HL-60 (cell line): ENCODE results near the gene INPP5E.

Experiments
- DNase-seq, 2 experiments: peaks; one replicate each; pipeline ENCODE4 v3.0.0-alpha.2; 2010 to 2020; ENCODE audit warnings: low read depth in 1 of 2, low spot score in 1 of 2
- H3K27ac ChIP-seq: fragments of 250-450 bp; sonication (Bioruptor Pico); replicated peaks from 2 replicates; pipeline ENCODE4 v1.5.1; 2020; ENCODE audit warnings: mild to moderate bottlenecking, moderate library complexity
- H3K27me3 ChIP-seq: fragments of 250-450 bp; sonication (Bioruptor Pico); 2 replicates; pipeline ENCODE4 v1.5.1; 2021; ENCODE audit warnings: mild to moderate bottlenecking, moderate library complexity; ENCODE audit not compliant: insufficient read depth, poor library complexity, severe bottlenecking
- H3K4me3 ChIP-seq: replicated peaks from 2 replicates; pipeline ENCODE4 v1.5.1; 2011; ENCODE audit warnings: mild to moderate bottlenecking, control low read depth, low read length; ENCODE audit not compliant: insufficient read depth
- GABPA ChIP-seq: IDR thresholded peaks from 2 replicates; pipeline ENCODE4 v1.6.1; 2012; ENCODE audit warnings: low read depth
- POLR2AphosphoS5 ChIP-seq: IDR thresholded peaks from 2 replicates; pipeline ENCODE4 v1.6.1; 2012; ENCODE audit warnings: low read depth
- SPI1 ChIP-seq: IDR thresholded peaks from 2 replicates; pipeline ENCODE4 v1.6.1; 2012; ENCODE audit warnings: low read depth, mild to moderate bottlenecking, borderline replicate concordance
- long read RNA-seq: library from polyadenylated mRNA; unstranded; transcript quantifications from one replicate; pipeline ENCODE4 v2.0.0, GENCODE V29; 2020
- TF ChIP-seq, protein P1 (sequence below): IDR thresholded peaks from one replicate; pipeline ENCODE4 v1.5.1; 2011; ENCODE audit warnings: low read length, control low read depth, inconsistent platforms; ENCODE audit not compliant: insufficient read depth
- TF ChIP-seq, protein P2 (sequence below): IDR thresholded peaks from 2 replicates; pipeline ENCODE4 v1.6.1; 2012; ENCODE audit warnings: low read depth; ENCODE audit not compliant: insufficient replicate concordance

The INPP5E gene, protein sequence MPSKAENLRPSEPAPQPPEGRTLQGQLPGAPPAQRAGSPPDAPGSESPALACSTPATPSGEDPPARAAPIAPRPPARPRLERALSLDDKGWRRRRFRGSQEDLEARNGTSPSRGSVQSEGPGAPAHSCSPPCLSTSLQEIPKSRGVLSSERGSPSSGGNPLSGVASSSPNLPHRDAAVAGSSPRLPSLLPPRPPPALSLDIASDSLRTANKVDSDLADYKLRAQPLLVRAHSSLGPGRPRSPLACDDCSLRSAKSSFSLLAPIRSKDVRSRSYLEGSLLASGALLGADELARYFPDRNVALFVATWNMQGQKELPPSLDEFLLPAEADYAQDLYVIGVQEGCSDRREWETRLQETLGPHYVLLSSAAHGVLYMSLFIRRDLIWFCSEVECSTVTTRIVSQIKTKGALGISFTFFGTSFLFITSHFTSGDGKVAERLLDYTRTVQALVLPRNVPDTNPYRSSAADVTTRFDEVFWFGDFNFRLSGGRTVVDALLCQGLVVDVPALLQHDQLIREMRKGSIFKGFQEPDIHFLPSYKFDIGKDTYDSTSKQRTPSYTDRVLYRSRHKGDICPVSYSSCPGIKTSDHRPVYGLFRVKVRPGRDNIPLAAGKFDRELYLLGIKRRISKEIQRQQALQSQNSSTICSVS
- long read RNA-seq, full-length matches to known transcripts, result 1 of 11 reads
- long read RNA-seq, partial matches to known transcripts, result 4 of 11 reads
- long read RNA-seq, other reads (novel, unspliced or antisense), result 6 of 11 reads

DNA sequence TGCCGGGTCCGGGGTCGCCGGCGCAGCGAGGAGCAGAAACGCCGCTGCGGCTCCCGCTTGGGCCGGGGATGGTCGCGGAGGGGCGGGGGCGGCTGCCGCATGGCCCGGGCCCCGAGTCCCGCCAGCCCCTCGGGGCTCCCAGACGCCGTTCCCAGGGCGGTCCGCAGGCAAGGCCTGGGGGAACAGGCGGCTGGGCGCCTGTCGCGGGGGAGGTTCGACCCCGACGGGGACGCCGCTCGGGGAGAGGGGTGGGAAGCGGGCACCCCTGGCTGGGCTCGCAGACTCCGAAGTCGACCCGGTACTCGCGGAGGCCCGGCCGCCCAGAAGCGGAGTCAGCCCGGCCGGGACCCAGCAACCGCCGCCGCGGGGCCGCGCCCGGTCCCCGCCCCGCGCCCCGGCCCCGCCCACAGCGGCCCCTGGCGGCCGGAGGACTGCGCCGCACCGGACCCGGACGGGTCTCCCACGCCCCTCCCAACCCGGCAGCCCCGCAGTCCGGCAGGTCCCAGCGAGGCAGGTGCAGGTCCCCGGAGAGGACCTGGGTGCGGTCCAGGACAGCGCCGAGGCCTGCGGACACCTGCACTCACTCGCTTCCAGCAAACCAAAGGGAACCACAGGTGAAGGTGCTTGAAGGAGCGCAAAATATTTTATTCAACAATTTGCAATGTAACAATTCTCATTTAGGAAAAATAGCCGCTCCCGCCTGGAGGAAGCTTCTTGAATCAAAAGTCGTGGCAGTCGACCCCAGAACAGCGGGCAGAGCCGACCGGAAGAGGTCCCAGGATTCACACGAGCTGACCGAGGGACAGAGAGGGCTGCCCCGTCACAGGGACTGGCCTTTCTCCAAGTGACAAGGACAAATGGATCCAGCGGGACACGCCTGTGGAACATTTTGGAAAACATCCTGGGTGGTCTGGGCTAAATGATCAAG lies at the start of gene INPP5E:
Gene INPP5E (minus strand): TSS at position 365 of the 928 bp plus-strand sequence. CDS start 426 bp downstream, outside the sequence.
- Histone ChIP-seq H3K4me3 (peak within 1 kb of the TSS; percentile 66), H3K27ac (peak within 1 kb of the TSS; percentile 71), H3K27me3 (no peaks in the 10 kb centered on the region)
- DNase-seq, result peak; percentile 53 to 60
- TF ChIP-seq POLR2AphosphoS5 (peak; percentile 26; the same call in 1 of the 2 replicates), SPI1 (no peak)
- TF ChIP-seq, protein P1, sequence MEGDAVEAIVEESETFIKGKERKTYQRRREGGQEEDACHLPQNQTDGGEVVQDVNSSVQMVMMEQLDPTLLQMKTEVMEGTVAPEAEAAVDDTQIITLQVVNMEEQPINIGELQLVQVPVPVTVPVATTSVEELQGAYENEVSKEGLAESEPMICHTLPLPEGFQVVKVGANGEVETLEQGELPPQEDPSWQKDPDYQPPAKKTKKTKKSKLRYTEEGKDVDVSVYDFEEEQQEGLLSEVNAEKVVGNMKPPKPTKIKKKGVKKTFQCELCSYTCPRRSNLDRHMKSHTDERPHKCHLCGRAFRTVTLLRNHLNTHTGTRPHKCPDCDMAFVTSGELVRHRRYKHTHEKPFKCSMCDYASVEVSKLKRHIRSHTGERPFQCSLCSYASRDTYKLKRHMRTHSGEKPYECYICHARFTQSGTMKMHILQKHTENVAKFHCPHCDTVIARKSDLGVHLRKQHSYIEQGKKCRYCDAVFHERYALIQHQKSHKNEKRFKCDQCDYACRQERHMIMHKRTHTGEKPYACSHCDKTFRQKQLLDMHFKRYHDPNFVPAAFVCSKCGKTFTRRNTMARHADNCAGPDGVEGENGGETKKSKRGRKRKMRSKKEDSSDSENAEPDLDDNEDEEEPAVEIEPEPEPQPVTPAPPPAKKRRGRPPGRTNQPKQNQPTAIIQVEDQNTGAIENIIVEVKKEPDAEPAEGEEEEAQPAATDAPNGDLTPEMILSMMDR, result no peak
- TF ChIP-seq, protein P2, sequence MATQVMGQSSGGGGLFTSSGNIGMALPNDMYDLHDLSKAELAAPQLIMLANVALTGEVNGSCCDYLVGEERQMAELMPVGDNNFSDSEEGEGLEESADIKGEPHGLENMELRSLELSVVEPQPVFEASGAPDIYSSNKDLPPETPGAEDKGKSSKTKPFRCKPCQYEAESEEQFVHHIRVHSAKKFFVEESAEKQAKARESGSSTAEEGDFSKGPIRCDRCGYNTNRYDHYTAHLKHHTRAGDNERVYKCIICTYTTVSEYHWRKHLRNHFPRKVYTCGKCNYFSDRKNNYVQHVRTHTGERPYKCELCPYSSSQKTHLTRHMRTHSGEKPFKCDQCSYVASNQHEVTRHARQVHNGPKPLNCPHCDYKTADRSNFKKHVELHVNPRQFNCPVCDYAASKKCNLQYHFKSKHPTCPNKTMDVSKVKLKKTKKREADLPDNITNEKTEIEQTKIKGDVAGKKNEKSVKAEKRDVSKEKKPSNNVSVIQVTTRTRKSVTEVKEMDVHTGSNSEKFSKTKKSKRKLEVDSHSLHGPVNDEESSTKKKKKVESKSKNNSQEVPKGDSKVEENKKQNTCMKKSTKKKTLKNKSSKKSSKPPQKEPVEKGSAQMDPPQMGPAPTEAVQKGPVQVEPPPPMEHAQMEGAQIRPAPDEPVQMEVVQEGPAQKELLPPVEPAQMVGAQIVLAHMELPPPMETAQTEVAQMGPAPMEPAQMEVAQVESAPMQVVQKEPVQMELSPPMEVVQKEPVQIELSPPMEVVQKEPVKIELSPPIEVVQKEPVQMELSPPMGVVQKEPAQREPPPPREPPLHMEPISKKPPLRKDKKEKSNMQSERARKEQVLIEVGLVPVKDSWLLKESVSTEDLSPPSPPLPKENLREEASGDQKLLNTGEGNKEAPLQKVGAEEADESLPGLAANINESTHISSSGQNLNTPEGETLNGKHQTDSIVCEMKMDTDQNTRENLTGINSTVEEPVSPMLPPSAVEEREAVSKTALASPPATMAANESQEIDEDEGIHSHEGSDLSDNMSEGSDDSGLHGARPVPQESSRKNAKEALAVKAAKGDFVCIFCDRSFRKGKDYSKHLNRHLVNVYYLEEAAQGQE, result no peak

DNA sequence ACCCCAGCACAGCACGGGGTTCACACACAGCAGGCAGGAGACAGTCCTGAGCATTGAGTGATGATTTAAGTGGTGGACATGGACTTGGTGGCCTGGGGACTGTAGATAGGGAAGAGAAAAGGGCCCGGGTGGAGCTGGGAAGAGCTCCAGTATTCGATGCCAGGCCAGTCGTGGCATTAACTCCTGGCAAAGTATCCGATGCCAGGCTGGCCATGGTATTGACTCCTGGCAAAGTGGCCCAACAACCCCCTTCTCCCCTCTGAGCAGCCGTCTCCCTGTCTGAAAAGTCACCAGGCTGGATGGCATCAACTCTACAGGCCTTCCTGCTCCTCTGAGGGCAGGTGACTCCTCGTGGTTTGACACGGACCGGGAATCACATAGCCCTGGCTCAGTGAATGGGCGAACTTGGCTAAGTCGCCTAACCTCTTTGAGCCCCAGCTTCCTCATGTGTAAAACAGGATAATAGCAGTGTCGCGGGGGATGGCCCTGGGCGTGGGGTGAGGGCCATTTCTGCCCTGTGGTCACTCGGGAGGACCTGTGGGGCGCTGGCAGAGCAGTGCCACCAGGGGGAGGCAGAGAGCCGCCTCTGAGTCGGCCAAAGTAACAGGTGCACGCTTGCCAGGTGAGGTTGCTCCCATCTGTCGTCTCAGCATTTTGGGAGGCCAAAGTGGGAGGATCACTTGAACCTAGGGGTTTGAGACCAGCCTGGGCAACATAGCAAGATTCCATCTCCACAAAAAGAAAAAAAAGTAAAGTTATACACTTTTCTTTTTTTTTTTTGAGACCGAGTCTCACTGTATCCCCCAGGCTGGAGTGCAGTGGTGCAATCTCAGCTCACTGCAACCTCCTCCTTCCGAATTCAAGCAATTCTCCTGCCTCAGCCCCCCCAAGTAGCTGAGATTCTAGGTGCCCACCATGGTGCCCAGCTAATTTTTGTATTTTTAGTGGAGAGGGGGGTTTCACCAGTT lies 48.9 kb upstream of the INPP5E start:
- DNase-seq, result peak in 1 of 2 experiments; percentile 45
- no peak overlapping the region for H3K27ac ChIP-seq
- no peak overlapping the region for H3K4me3 ChIP-seq
- H3K27me3 ChIP-seq, result no peaks in the 10 kb centered on the region
- TF ChIP-seq POLR2AphosphoS5 (no peak), GABPA (no peak)
- TF ChIP-seq, protein P1, result peak; percentile 98

DNA sequence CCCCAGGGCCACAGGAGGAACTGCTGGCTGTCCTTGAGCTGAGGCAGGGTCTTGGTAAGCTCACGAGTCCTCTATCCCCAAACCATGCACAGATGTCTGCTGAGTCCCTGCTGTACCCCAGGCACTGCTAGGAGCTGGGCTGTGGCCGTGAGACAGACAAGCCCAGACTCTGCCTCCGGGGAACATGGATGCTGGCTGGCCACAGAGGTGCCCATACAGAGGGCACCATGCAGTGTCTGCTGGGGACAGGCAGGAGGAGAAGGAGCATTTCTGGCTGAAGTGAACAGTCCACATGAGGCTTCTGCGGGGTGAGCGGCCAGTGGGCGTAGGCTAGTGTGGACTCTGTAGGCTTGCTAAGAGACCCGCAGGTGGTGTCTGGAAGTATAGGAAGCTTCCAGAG lies 48.0 kb upstream of the INPP5E start:
- Histone ChIP-seq H3K27ac (no peak overlapping the region), H3K27me3 (no peaks in the 10 kb centered on the region), H3K4me3 (no peak overlapping the region)
- no peak for TF ChIP-seq POLR2AphosphoS5
- TF ChIP-seq GABPA, result no peak
- TF ChIP-seq SPI1, result no peak
- TF ChIP-seq, protein P1, result no peak
- TF ChIP-seq, protein P2, result no peak
- DNase-seq, result no peak
